BLaER1 (cell line): Measurements from ENCODE around the gene LGMN.

Experiments
- H3K27ac ChIP-seq: shearing (Covaris generic); formaldehyde crosslinking; 2 replicates; pipeline ENCODE4 v1.8.1; 2022
- H3K27me3 ChIP-seq: shearing (Covaris generic); formaldehyde crosslinking; 2 replicates; pipeline ENCODE4 v1.8.1; 2022
- H3K36me3 ChIP-seq: shearing (Covaris generic); formaldehyde crosslinking; 2 replicates; pipeline ENCODE4 v1.8.1; 2022
- H3K4me1 ChIP-seq: shearing (Covaris generic); formaldehyde crosslinking; 2 replicates; pipeline ENCODE4 v1.8.1; 2022
- H3K4me2 ChIP-seq: shearing (Covaris generic); formaldehyde crosslinking; 2 replicates; pipeline ENCODE4 v1.8.1; 2022
- H3K4me3 ChIP-seq: shearing (Covaris generic); formaldehyde crosslinking; 2 replicates; pipeline ENCODE4 v1.8.1; 2022
- H3K9ac ChIP-seq: shearing (Covaris generic); formaldehyde crosslinking; 2 replicates; pipeline ENCODE4 v1.8.1; 2022
- H3K9me3 ChIP-seq: shearing (Covaris generic); formaldehyde crosslinking; 2 replicates; pipeline ENCODE4 v1.8.1; 2022
- H4K20me1 ChIP-seq: shearing (Covaris generic); formaldehyde crosslinking; 2 replicates; pipeline ENCODE4 v1.8.1; 2022
- Cebpa-rat ChIP-seq: shearing (Covaris generic); IDR thresholded peaks from 2 replicates; pipeline ENCODE4 v1.8.1; 2022

LGMN gene

GRCh38 chr14:92748259-92749016 is at the start of gene LGMN:
TSS of gene LGMN (minus strand) at chr14:92748627. CDS start at chr14:92732786, 15,841 bp downstream.
- no peaks in the 10 kb centered on the region for H4K20me1 ChIP-seq
- peaks cover 21% of the 10 kb centered on the region for H3K9me3 ChIP-seq
- TF ChIP-seq Cebpa-rat = no peak
- peak within 1 kb of the TSS; percentile 76 for H3K4me3 ChIP-seq
- peaks cover 8% of the 10 kb centered on the region for H3K27me3 ChIP-seq
- H3K4me1 ChIP-seq = peaks cover 70% of the 10 kb centered on the region
- peak within 1 kb of the TSS; percentile 98 for H3K4me2 ChIP-seq
- no peaks in the 10 kb centered on the region for H3K36me3 ChIP-seq
- H3K9ac ChIP-seq = peak within 1 kb of the TSS; percentile 71
- H3K27ac ChIP-seq = no peak within 1 kb of the TSS

- H3K9me3 ChIP-seq = peaks cover 20% of the 10 kb centered on the region
- H3K9ac ChIP-seq = peak overlapping the region; percentile 93
- H3K4me1 ChIP-seq = peaks cover 21% of the 10 kb centered on the region
- no peaks in the 10 kb centered on the region for H3K27me3 ChIP-seq
- peak overlapping the region; percentile 84 for H3K27ac ChIP-seq
- peak overlapping the region; percentile 81 for H3K4me2 ChIP-seq
- H3K36me3 ChIP-seq = peaks cover 29% of the 10 kb centered on the region
- TF ChIP-seq Cebpa-rat = no peak
- peaks cover 6% of the 10 kb centered on the region; the same call in 1 of the 2 replicates for H4K20me1 ChIP-seq
- peak overlapping the region; percentile 82 for H3K4me3 ChIP-seq
Observed at GRCh38 chr14:92794961-92795360, 46.5 kb upstream of the LGMN start.

GRCh38 chr14:92794547-92794941 is 46.1 kb upstream of the LGMN start:
- TF ChIP-seq Cebpa-rat = no peak
- Histone ChIP-seq H3K9ac (peak overlapping the region; percentile 93), H3K4me1 (peaks cover 17% of the 10 kb centered on the region), H3K4me3 (peak overlapping the region; percentile 82), H3K9me3 (peaks cover 24% of the 10 kb centered on the region), H4K20me1 (peaks cover 2% of the 10 kb centered on the region; the same call in 1 of the 2 replicates), H3K36me3 (peaks cover 25% of the 10 kb centered on the region), H3K27ac (peak overlapping the region; percentile 84), H3K4me2 (peak overlapping the region; percentile 81), H3K27me3 (no peaks in the 10 kb centered on the region)

GRCh38 chr14:92793709-92794546 is 45.5 kb upstream of the LGMN start, which contains the start of gene GOLGA5:
TSS of gene GOLGA5 (plus strand) at chr14:92794305. CDS start at chr14:92797438, 3,133 bp downstream.
- Histone ChIP-seq H3K4me1 (peaks cover 17% of the 10 kb centered on the region), H3K9ac (peak within 1 kb of the TSS; percentile 93), H3K9me3 (peaks cover 30% of the 10 kb centered on the region), H4K20me1 (no peaks in the 10 kb centered on the region), H3K36me3 (peaks cover 19% of the 10 kb centered on the region), H3K27me3 (no peaks in the 10 kb centered on the region), H3K27ac (peak within 1 kb of the TSS; percentile 84), H3K4me2 (peak within 1 kb of the TSS; percentile 81), H3K4me3 (peak within 1 kb of the TSS; percentile 82)
- peak; percentile 84 for TF ChIP-seq Cebpa-rat

- Histone ChIP-seq H3K4me3 (no peak overlapping the region), H4K20me1 (no peaks in the 10 kb centered on the region), H3K27ac (no peak overlapping the region), H3K4me1 (peaks cover 17% of the 10 kb centered on the region), H3K9me3 (peaks cover 39% of the 10 kb centered on the region), H3K4me2 (no peak overlapping the region), H3K9ac (no peak overlapping the region), H3K36me3 (peaks cover 9% of the 10 kb centered on the region), H3K27me3 (no peaks in the 10 kb centered on the region)
- no peak for TF ChIP-seq Cebpa-rat
Observed at GRCh38 chr14:92792885-92793284, 44.5 kb upstream of the LGMN start.

- H3K4me3 ChIP-seq = no peak overlapping the region
- H3K4me1 ChIP-seq = peaks cover 18% of the 10 kb centered on the region
- no peak for TF ChIP-seq Cebpa-rat
- no peak overlapping the region for H3K27ac ChIP-seq
- H4K20me1 ChIP-seq = no peaks in the 10 kb centered on the region
- no peaks in the 10 kb centered on the region for H3K27me3 ChIP-seq
- no peak overlapping the region for H3K9ac ChIP-seq
- H3K4me2 ChIP-seq = no peak overlapping the region
- peaks cover 45% of the 10 kb centered on the region for H3K9me3 ChIP-seq
- no peaks in the 10 kb centered on the region for H3K36me3 ChIP-seq
Observed at GRCh38 chr14:92789457-92790089, 41.1 kb upstream of the LGMN start.

GRCh38 chr14:92787554-92787953 is 39.1 kb upstream of the LGMN start:
- Histone ChIP-seq H3K4me1 (peaks cover 11% of the 10 kb centered on the region), H3K9me3 (peaks cover 38% of the 10 kb centered on the region), H3K4me2 (no peak overlapping the region), H3K27me3 (no peaks in the 10 kb centered on the region), H3K9ac (no peak overlapping the region), H3K36me3 (no peaks in the 10 kb centered on the region), H3K4me3 (no peak overlapping the region), H4K20me1 (no peaks in the 10 kb centered on the region), H3K27ac (no peak overlapping the region)
- no peak for TF ChIP-seq Cebpa-rat

GRCh38 chr14:92786427-92786756 is 38.0 kb upstream of the LGMN start:
- no peak overlapping the region for H3K4me3 ChIP-seq
- H3K27ac ChIP-seq = no peak overlapping the region
- peaks cover 38% of the 10 kb centered on the region for H3K9me3 ChIP-seq
- H3K27me3 ChIP-seq = no peaks in the 10 kb centered on the region
- no peak overlapping the region for H3K9ac ChIP-seq
- peak overlapping the region; percentile 27; the same call in 1 of the 2 replicates for H3K4me2 ChIP-seq
- H3K4me1 ChIP-seq = peaks cover 11% of the 10 kb centered on the region
- TF ChIP-seq Cebpa-rat = no peak
- no peaks in the 10 kb centered on the region for H4K20me1 ChIP-seq
- H3K36me3 ChIP-seq = no peaks in the 10 kb centered on the region

- no peaks in the 10 kb centered on the region for H4K20me1 ChIP-seq
- no peak overlapping the region; the same call in 1 of the 2 replicates for H3K9ac ChIP-seq
- peak overlapping the region; percentile 27 for H3K4me2 ChIP-seq
- H3K4me3 ChIP-seq = no peak overlapping the region
- H3K36me3 ChIP-seq = no peaks in the 10 kb centered on the region
- no peaks in the 10 kb centered on the region for H3K27me3 ChIP-seq
- H3K9me3 ChIP-seq = peaks cover 34% of the 10 kb centered on the region
- TF ChIP-seq Cebpa-rat = no peak
- H3K27ac ChIP-seq = no peak overlapping the region
- H3K4me1 ChIP-seq = peaks cover 11% of the 10 kb centered on the region
Observed at GRCh38 chr14:92785667-92786426, 37.4 kb upstream of the LGMN start.
